GM18868 (cell line): Measurements from ENCODE around the gene NPAS3.

Experiments used
- ATAC-seq: cut with Tn5 transposase; IDR thresholded peaks from one replicate; pipeline ENCODE4 v1.9.1; 2021; ENCODE audit warnings: mild to moderate bottlenecking, moderate library complexity; ENCODE audit not compliant: unreplicated experiment

Gene NPAS3

GRCh38 chr14:32940066-32940651 lies 1.5 kb downstream of the NPAS3 start:
- ATAC-seq: no peak

GRCh38 chr14:32940711-32941667 lies 2.3 kb downstream of the NPAS3 start:
- ATAC-seq: no peak

- no peak for ATAC-seq
Observed at GRCh38 chr14:32941668-32942065, 3.0 kb downstream of the NPAS3 start.

GRCh38 chr14:32947081-32947480 lies 8.4 kb downstream of the NPAS3 start:
- ATAC-seq: no peak

- no peak for ATAC-seq
Observed at GRCh38 chr14:32947792-32948191, 9.1 kb downstream of the NPAS3 start.

- ATAC-seq: no peak
Observed at GRCh38 chr14:32950584-32950983, 11.9 kb downstream of the NPAS3 start.

GRCh38 chr14:32967421-32967820 lies 28.7 kb downstream of the NPAS3 start:
- no peak for ATAC-seq

GRCh38 chr14:32968972-32969544 lies 30.4 kb downstream of the NPAS3 start:
- no peak for ATAC-seq

- no peak for ATAC-seq
Observed at GRCh38 chr14:32977913-32978312, 39.2 kb downstream of the NPAS3 start.

GRCh38 chr14:32978691-32979255 lies 40.1 kb downstream of the NPAS3 start:
- ATAC-seq: no peak

- ATAC-seq: no peak
Observed at GRCh38 chr14:32980178-32980901, 41.7 kb downstream of the NPAS3 start.

- no peak for ATAC-seq
Observed at GRCh38 chr14:32980902-32981501, 42.3 kb downstream of the NPAS3 start.

- no peak for ATAC-seq
Observed at GRCh38 chr14:32984241-32984930, 45.7 kb downstream of the NPAS3 start.

GRCh38 chr14:32985866-32986265 lies 47.2 kb downstream of the NPAS3 start:
- ATAC-seq: no peak

GRCh38 chr14:32986791-32987540 lies 48.3 kb downstream of the NPAS3 start:
- no peak for ATAC-seq

GRCh38 chr14:32991691-32992090 lies 53.0 kb downstream of the NPAS3 start:
- ATAC-seq: no peak

- no peak for ATAC-seq
Observed at GRCh38 chr14:32993921-32994320, 55.2 kb downstream of the NPAS3 start.

- ATAC-seq: no peak
Observed at GRCh38 chr14:32996343-32996742, 57.7 kb downstream of the NPAS3 start.

- ATAC-seq: no peak
Observed at GRCh38 chr14:32998433-32998832, 59.8 kb downstream of the NPAS3 start.
